DLD1 (cell line): ENCODE results near the gene FBXO8.

ENCODE experiments used
- in situ Hi-C: cut with HindIII; loops from 2 replicates; pipeline ENCODE4 v1.10.0; 2017; ENCODE audit warnings: low sequenced_read_pairs

The FBXO8 gene

DNA sequence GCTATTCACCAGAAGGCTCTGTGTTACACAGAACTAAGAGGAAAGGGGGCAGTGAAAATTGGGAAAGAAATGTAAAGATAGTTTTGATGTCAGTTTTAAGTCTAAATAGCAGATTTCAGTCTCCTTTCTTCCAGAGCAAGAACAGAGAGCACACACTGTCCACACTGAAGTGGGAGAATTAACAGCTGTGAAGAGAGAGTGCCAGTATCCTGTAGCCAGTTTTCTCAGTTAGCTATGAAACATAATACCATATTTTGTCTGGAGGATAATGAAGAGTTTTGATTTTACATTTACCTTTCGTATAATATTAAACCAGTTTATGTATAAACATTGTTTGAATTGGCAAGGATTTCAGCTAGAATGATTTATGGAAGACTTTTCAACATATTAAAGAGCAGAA lies 35.1 kb downstream of the FBXO8 start:
- in situ Hi-C loops, result no loop called here

DNA sequence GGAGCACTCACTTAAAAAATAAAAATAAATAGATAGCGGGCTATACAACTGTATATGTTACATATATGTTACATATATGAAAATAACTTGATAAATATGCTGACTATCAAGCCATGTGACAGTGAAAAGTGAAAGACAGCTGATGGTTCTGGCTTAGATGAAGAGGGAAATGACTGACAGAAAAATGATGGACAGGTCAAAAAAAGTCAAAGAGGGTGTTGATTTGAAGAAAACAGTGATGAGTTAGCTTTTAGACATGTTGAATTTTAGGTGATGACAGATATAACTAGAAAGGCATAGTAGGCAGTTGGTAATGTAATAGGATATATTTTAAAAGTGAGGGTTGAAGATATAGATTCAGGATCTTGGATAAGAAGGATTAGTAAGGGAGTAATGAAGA lies 37.8 kb downstream of the FBXO8 start:
- in situ Hi-C loops, result no loop called here

DNA sequence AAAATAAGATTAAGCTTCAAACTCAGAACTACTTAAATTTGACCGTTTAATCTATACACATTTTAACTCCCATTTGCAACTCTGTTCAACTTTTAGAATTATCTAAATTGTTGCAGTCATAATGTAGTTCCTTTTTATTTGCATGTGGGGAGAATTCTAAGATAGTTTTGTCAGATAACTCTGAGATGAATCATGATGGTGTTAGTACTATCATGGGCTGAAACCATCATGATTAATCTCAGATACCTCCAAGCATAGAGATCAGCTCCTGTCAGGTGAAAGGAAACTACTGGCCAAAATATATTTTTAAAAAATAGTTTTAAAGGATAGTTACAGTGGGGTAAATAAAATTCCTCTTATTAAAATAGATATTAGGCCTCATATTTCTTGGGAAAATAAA lies 39.0 kb downstream of the FBXO8 start:
- in situ Hi-C loops, result no loop called here

DNA sequence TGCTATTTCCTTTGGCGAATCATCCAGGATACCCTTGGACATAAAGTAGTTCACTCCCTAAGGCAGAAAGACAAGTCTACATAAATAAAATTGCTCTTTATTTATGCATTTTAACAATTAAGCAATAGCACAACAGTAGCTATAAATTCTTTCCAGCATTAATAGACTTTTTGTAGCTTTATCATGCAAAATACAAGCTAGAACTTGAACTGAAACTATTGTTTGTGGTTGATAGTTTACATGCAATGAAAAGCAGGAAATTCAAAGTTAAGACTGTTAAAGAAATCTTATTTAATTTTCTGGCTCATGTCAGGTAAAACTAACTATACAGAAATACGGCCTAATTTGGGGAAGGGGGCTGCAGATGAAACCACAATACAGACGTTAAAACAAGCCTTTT lies 42.3 kb downstream of the FBXO8 start:
- in situ Hi-C loops, result no loop called here

DNA sequence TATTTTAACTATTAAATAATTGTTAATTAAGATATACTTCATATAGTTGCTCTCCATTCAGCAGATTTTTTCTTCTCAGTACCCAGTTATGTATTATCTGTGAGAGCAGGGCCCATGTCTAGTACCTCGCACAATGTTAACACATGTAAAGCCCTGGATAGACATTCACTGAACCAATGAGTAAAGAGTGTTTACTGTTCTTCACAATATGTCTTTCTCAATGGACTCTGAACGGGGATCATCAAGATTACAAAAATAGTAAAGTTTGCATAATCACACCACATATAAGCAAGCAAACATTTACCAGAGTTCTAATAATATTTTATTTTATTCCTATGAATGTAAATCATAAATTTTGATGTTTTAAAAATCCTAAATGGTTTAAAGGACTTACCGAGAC lies 47.1 kb downstream of the FBXO8 start:
- in situ Hi-C loops, result no loop called here

DNA sequence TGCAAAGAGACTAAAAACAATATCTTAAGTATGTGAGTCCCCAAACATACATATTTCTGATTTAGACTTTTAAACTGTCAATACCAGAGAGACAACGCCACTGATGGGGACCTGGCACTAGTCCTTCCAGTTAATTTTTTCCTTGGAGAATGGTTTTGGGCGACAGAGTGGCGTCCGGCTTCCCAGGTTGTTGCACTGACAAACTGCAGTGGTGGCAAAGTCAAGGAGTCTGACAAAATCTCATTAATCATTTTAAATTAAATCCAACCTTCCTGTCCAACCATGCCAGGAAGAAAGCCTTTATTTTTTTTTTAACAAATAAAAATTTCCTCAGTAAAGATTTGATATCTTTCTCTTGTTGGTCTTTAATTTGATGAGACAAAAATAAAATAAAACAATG lies 52.8 kb downstream of the FBXO8 start:
- in situ Hi-C loops, result no loop called here

DNA sequence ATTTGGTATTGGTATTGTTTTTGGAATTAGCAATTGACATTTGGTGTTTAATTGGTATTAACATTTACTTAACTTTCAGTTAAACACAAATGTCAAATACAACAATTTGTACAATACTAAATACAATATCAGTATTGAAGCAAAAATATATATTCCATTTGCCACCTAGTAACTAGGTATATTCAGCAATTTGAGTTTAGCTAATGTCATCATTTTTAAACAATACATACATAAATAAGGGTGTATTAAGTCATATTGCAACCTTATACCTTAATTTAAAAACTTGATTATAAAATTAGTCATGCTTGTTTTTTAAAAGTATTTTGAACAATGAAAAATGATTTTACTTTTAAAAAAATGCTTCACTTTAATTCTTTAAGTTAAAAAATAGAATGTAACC lies 53.3 kb downstream of the FBXO8 start:
- in situ Hi-C loops, result no loop called here

DNA sequence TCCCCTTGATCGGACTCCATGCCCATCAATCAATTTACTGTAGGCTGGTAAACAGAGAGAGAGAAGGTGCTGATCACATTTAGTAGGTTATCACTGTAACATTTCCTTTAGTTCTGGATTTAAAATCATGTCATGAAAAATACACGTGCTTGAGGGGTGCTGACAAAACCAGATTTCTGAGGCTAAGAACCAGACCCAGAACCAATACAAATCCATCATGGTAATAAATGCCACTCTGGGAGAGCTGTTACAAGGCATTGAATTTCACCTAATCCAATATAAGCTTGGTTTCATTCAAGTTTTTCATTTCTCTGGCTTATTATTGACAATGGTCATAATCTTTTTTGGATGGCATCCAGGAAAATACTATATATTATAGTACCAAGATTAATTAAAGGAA lies 54.5 kb downstream of the FBXO8 start:
- in situ Hi-C loops, result no loop called here

DNA sequence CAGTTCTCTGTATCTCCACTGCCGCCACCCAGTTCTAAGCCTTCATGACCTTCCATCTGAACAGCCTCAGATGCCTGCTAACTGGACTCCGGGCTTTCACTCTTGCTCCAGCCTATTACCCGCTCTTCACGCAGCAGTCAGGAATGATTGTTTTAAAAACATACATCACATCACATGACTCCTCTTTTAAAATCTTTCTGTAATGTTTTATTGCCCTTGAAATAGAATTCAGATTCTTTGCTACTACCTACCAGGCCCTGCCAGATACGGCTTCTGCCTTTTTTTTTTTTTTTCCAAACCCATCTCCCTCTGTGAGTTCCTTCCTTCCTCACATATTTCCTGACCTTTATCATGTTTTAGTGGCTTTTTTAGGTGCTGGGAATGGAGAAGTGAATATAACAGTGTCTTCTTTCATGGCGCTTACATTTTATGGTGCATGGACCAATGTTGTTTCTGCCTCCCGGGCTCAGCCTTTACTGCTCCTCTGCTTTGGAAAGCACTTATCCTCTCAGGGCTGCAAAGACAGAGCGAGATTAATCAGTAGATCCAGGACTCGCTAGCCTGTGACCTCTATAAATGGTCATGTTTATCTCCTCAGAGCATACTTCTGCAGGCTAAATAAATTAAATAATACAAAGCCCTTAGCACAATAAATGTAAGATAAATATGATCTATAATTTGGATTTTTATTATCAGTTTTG lies 58.0 kb downstream of the FBXO8 start:
- in situ Hi-C loops, result no loop called here

DNA sequence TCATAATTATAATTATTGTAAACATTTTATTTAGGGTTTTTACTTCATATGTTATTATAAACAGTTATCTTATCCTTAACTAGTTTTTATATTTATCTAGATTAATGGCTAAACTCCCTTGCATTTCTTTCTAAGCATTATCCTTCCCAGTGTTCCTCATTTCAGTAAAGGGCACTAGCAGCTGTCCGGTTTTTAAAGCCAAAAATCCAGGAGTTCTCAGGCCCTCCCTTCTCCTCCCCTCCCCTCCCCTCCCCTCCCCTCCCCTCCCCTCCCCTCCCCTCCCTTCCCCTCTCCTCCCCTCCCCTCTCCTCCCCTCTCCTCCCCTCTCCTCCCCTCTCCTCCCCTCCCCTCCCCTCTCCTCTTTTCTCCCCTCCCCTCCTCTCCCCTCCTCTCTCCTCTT lies 58.9 kb downstream of the FBXO8 start:
- in situ Hi-C loops, result no loop called here

DNA sequence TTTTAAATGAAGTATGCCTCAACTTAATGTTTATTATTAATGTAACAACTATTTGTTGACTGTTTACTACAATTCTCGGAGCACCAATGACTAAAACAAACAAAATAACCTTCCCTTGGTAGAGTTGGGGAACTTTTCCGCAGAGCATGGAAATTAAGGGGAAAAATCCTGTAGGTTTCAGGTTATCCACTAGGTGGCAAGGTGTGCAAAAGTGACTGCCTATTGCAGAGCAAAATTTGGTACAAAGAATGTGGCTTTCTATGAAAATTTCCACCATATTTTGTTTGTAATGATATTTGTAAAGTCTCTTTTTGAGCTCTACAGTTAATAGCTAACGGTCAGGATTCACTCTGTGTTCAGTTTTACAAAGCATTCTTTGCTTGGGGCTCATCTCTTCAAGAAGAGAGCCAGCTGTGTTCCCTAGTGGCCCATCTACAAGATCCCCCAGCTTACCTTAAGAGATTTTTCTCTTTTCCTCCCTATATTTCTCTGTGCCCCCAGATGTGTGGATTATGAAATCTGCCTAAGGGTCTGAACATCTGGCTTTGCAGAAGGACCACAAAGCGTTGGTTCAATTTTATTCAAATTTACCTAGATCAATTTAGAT lies 61.1 kb downstream of the FBXO8 start:
- in situ Hi-C loops, result no loop called here

DNA sequence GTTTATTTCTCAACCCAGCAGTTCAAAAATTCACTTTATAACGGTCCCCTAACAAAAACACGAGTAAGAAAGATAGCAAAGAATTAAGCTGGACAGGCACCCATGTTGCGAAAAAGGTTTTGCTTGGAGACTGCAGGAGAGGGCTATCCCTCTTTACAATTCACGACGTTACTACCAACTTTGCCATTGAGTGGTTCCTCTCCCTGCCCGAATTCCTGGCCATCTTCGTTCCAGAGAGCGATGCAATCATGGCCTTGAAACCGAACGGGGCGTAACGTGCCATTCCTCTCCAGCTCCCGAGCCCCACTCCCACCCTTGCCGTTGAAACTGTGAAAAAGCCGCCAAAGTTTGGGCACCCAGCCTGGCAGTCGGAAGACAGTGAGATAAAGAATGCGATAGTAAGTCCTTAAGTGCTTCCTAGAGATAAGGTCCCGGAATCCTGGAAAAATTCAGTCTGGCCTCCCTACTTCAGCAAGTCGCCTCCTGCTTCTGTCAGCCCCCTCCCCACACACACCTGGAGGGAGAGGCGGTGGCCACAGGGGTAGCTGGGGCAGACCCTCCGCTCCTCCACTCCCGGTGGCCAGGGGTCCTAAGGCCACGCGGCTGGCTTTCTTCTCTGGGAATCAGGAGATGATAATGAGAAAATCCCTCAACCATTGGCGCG lies 65.2 kb downstream of the FBXO8 start:
- in situ Hi-C loops, result no loop called here

DNA sequence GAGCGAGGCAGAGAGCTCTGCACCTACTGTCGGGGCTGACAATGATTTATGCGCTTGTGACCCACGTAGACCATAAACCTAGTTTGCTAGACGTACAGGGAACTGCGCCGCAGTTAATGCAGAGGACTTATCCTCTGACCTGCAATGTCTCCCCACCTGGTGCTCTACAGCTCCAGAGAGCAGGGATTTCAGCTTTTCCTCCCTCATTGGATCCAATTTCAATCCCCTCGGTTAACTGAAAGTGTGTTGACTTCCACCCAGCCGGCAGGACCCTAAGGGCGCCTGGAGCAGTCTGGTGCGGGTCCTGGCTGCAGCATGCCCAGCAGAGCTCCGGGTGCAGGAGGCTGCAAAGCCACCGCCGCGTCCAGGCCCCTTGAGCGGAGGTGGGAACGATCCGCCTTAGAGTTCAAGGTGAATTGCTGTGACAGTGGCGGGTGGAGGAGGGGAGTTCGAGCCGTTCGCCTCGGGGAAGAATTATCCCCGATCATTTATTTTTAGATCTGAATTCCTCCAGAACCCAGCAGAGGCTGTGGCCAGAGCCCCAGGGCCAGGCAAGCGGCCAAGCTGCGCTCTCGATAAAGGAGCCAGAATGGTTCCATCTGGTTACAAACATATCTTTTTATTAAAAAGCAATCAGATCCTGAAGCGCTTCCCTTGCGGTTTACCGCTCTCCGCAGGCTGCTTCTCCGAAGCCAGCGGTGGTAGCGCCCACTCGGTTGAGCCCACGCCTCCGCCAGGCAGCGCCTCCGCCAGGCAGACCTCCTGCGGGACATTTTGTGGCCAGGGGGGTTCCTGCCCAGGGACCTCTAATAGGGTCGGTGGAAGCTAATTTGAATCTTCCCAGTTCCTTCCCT lies 66.0 kb downstream of the FBXO8 start:
- in situ Hi-C loops, result no loop called here

DNA sequence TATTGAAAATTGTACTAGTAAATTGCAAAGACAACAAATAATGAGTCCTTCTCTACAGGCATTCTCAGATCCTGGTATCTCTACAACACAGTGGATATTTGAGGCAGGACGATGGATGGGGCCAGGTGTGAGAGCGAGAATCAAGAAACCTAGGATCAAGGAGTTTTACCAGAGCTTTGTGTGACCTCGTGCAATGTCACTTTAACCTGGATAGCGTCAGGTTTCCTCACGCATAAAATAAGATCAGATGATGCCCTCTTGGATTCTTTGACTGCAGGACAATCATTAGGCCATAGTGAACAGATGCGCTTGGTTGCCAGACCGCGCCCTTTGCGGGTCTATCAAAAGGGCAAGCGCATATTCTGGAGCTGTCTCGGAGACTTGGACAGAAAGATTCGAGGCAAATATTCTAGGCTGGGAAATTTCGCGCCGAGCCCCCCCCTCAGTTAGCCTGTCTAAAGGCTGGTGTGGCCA lies 66.6 kb downstream of the FBXO8 start:
- in situ Hi-C loops, result no loop called here

DNA sequence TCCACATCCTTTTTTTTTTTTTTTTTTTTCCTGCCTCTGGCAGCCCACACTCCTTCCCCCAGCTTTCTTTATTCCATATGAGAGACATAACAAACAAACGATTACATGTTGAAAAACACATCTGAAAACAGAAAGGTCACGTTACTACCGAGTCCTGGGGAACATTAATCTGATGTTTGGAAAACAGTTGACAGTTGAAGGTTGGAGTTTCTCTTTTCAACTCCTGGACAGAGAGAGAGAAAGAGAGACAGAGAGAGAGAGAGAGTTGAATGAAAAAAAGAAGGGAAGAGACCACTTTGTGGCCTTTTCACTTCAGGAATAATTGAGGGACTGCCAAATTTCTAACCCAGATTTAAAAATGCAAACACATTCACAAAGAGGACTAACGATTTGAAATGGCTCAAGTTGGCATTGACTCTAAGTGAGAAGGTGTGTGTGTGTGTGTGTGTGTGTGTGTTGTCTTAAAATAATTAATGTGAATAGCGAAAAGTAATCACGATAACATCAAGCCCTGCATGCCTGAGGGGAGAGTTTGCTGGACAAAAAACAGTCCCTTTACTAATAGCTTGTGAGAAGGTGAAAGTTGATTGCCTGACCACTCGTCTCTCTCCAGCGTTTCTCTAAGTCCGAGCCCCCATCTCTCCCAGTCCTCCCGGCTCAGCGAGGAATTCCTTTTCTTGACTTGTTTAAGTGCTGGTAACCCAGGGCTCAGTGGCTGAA lies 67.3 kb downstream of the FBXO8 start:
- in situ Hi-C loops, result no loop called here

DNA sequence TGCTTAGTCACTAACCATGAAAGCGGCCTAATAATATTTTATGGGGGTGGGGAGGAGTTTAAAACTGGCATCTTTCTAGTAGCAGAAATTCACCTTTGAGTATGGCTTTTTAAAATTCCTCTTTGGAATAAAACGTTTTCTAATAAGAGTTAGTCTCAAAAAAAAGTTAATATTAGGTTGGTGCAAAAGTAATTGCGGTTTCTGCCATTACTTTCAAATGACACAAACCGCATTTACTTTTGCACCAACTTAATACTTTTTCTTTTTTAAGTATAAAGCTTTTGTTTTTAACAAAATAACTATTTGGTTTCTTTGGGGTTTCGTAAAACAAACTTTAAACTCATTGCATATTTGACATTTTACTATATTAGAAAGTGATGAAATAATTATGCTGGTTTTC lies 68.4 kb downstream of the FBXO8 start:
- in situ Hi-C loops, result no loop called here

DNA sequence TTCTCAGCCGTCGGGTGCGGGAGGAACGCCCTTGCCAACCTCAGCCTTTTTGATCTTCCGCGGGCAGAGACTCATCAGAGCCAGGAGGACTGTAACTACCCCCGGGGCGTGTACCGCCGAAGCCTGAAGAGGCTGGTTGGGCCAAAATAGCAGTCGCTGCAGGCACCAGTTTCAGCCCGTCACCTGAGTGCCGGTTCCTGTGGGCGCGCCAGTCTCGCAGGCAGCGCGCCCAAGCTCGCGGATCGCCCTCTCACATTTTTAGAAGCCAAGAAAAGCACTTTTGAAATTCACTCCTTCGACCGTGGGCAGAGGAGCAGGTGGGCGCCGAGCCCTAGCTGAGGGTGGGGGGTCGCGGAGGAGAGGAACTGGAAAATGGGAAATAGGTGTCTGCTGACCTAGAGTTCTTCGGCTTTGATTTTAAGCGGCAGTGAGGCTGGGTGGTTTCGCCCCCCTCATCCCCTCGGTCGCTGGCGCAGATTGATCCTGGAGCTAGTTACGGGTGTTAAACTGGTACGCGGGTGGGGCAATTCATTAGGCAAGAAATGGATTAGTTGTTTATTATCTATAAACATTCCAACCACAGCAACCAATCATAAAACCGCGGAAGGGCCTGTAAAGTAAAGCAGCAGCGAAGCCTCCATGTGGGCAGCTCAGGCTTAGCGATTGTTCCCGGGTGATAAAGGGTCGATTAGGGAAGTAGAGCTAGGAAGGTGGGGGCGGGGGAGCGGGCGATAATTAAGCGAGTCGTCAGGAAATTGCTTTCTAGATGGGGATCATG lies 69.2 kb downstream of the FBXO8 start:
- in situ Hi-C loops, result no loop called here

DNA sequence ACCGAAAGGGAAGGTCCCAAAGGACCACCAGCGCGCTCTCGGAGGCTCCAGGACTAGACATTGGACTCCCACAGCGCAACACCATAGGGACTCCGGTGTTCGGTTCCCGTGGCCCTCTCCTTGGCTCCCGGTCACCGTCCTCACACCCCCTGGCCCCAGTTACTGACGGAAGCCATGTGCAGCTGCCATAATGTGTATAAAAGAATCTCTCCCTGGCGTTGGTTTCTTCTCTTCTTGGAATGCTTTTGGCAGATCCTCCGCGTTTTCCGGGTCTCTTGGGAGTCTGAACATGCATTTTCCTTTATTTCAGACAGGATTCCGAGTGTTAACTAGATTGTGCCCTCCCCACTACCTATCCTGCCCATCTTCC lies 69.8 kb downstream of the FBXO8 start:
- in situ Hi-C loops, result no loop called here

DNA sequence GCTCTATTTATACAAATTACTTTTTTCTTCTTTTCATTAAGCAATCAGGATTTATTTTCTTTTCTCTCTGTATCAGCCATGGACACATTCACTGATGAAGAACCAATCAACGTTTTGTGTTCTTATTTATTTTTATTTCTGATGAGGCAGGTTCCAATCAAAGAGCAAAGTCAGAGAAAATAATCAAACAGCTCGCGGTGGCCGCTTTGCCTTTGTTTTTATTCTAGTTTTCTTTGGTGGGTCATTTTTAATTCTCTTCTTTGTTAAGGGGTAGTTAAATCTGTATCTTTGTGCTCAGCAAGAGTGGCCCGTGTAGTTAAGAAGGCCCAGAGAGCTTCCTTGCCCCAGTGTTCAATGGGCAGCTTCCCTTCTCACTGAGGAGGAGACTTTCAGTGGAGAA lies 71.4 kb downstream of the FBXO8 start:
- in situ Hi-C loops, result no loop called here

DNA sequence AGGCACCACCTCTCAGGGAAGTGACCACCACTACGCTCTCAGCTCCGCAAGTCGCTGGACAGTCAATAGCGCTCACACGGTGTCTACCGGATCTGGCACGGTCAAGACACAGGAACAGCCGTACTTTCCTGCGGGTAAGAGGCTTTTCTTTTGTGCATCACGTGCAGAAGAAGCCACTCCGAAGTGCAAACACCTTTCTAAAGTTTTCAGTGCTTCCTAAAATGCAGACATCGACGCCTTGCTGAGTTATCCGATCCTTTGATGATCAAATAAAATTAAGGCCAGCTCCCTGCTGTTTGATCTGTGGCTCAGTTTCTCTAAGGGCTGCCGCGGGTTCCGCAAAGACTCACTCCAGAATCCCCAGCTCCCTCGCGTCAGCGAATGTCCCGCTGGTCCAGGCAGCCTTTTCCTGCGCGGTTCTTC lies 71.8 kb downstream of the FBXO8 start:
- in situ Hi-C loops, result no loop called here
